HCT116 (cell line): Measurements from ENCODE around the gene IMMP2L. TPM values are rescaled to one million over a fixed set of nuclear protein-coding genes. Genes with fewer than 3 reads are reported as not detected.

Experiments used
- ATAC-seq: fragments of 200-7000 bp; cut with Tn5 transposase; 2 replicates; pipeline ENCODE4 v1.9.1; 2020; ENCODE audit warnings: mild to moderate bottlenecking, moderate library complexity
- BruUV-seq: library from RNA; stranded (reverse); fragments of 400-500 nt; replicated peaks from 2 replicates; lab custom pipeline; 2021; lab: Mats Ljungman, UMichigan
- CTCF ChIA-PET: fragments of 300-600 bp; sonication (Branson Sonifier 250); formaldehyde crosslinking; loops from one replicate; lab custom pipeline; 2021; ENCODE audit warnings: antibody characterized with exemption; lab: Charles Lee
- POLR2A ChIA-PET: fragments of 300-600, 350-600 bp; sonication (Branson Sonifier 250); formaldehyde crosslinking; loops from one replicate; lab custom pipeline; 2021; ENCODE audit warnings: antibody characterized with exemption; lab: Charles Lee
- RAD21 ChIA-PET, 2 experiments: fragments of 300-600 bp; sonication (Branson Sonifier 250); formaldehyde crosslinking; loops; one replicate each; lab custom pipeline; 2023; ENCODE audit warnings: low total read pairs in 2 of 2; ENCODE audit not compliant: uncharacterized antibody in 2 of 2, unreplicated experiment in 2 of 2, low non-redundant PET in 1 of 2; lab: Charles Lee
- DNase-seq: peaks from one replicate; pipeline ENCODE4 v3.0.0-alpha.2; 2010; ENCODE audit warnings: low read depth, low spot score
- H2AFZ ChIP-seq: fragments of 200-600 bp; shearing (Covaris generic), sonication (generic); 2 replicates; pipeline ENCODE4 v1.6.1; 2017; ENCODE audit warnings: low read depth, mixed run types, mixed read lengths, antibody characterized with exemption, low read length; ENCODE audit not compliant: poor library complexity, severe bottlenecking
- H3K27ac ChIP-seq: 2 replicates; pipeline ENCODE4 v1.5.1; 2012; ENCODE audit warnings: low read depth, low read length
- H3K27me3 ChIP-seq: fragments of 200-600 bp; sonication (generic); 2 replicates; pipeline ENCODE4 v1.6.1; 2016; ENCODE audit warnings: mixed run types, low read length, mixed read lengths; ENCODE audit not compliant: insufficient read depth
- H3K36me3 ChIP-seq, 2 experiments: fragments of 200-500 bp in 1 of 2; fragments of 200-600 bp in 1 of 2; sonication (Bioruptor generic) in 1 of 2; sonication (generic) in 1 of 2; 2 replicates each; pipeline versions ENCODE4 v1.5.1 to v1.6.1; 2014 to 2016; ENCODE audit warnings: low read length in 2 of 2, inconsistent platforms in 1 of 2, mixed read lengths in 1 of 2, mixed run types in 1 of 2; ENCODE audit not compliant: insufficient read depth in 2 of 2, control insufficient read depth in 1 of 2
- H3K4me1 ChIP-seq, 2 experiments: fragments of 200-600 bp in 1 of 2; sonication (generic) in 1 of 2; 2 replicates each; pipeline versions ENCODE4 v1.5.1 to v1.6.1; 2012 to 2017; ENCODE audit warnings: low read length in 2 of 2, inconsistent platforms in 1 of 2, mild to moderate bottlenecking in 1 of 2, mixed read lengths in 1 of 2, mixed run types in 1 of 2, moderate library complexity in 1 of 2; ENCODE audit not compliant: insufficient read depth in 2 of 2, control insufficient read depth in 1 of 2
- H3K4me2 ChIP-seq: fragments of 200-600 bp; sonication (generic); 2 replicates; pipeline ENCODE4 v1.6.1; 2017; ENCODE audit warnings: mixed run types, low read length, mixed read lengths
- H3K4me3 ChIP-seq, 2 experiments: fragments of 200-600 bp in 1 of 2; sonication (generic) in 1 of 2; replicated peaks in 1 of 2; 2 replicates each; pipeline ENCODE4 v1.5.1; 2011 to 2016; ENCODE audit warnings: low read length in 2 of 2, control low read depth in 1 of 2, low read depth in 1 of 2, mild to moderate bottlenecking in 1 of 2, mixed read lengths in 1 of 2, mixed run types in 1 of 2
- H3K79me2 ChIP-seq: fragments of 200-600 bp; sonication (generic); 2 replicates; pipeline ENCODE4 v1.6.1; 2017; ENCODE audit warnings: mild to moderate bottlenecking, mixed run types, low read length, moderate library complexity, mixed read lengths; ENCODE audit not compliant: insufficient read depth
- H3K9ac ChIP-seq: fragments of 200-600 bp; sonication (generic); 2 replicates; pipeline ENCODE4 v1.6.1; 2016; ENCODE audit warnings: low read length, mixed read lengths
- H3K9me2 ChIP-seq: fragments of 200-600 bp; sonication (generic), shearing (Covaris generic); 2 replicates; pipeline ENCODE4 v1.6.1; 2017; ENCODE audit warnings: mixed run types, mild to moderate bottlenecking, moderate library complexity; ENCODE audit not compliant: insufficient read depth
- H3K9me3 ChIP-seq, 2 experiments: fragments of 200-500 bp in 1 of 2; fragments of 200-600 bp in 1 of 2; sonication (Bioruptor generic) in 1 of 2; sonication (generic) in 1 of 2; 2 replicates each; pipeline ENCODE4 v1.6.1; 2014 to 2017; ENCODE audit warnings: low read length in 2 of 2, mixed read lengths in 2 of 2, inconsistent platforms in 1 of 2, low read depth in 1 of 2, mild to moderate bottlenecking in 1 of 2, mixed run types in 1 of 2, moderate library complexity in 1 of 2; ENCODE audit not compliant: control insufficient read depth in 1 of 2, insufficient read depth in 1 of 2
- H4K20me1 ChIP-seq: fragments of 200-600 bp; sonication (generic), shearing (Covaris generic); 2 replicates; pipeline ENCODE4 v1.6.1; 2017; ENCODE audit warnings: mixed run types, mild to moderate bottlenecking, moderate library complexity; ENCODE audit not compliant: insufficient read depth
- CEBPB ChIP-seq: IDR thresholded peaks from 2 replicates; pipeline ENCODE4 v1.6.1; 2012; ENCODE audit warnings: low read depth
- EGR1 ChIP-seq: IDR thresholded peaks from 2 replicates; pipeline ENCODE4 v1.6.1; 2012; ENCODE audit warnings: low read depth
- ELF1 ChIP-seq: IDR thresholded peaks from 2 replicates; pipeline ENCODE4 v1.6.1; 2012; ENCODE audit warnings: low read depth, borderline replicate concordance
- EZH2 ChIP-seq: fragments of 200-600 bp; sonication (generic); IDR thresholded peaks from 2 replicates; pipeline ENCODE4 v1.6.1; 2017; ENCODE audit warnings: antibody characterized with exemption, mixed run types
- EZH2phosphoT487 ChIP-seq: fragments of 200-600 bp; IDR thresholded peaks from 2 replicates; pipeline ENCODE4 v1.6.1; 2018; ENCODE audit warnings: antibody characterized with exemption, borderline replicate concordance
- FOSL1 ChIP-seq: IDR thresholded peaks from 2 replicates; pipeline ENCODE4 v1.6.1; 2012; ENCODE audit warnings: low read depth
- JUND ChIP-seq: IDR thresholded peaks from 2 replicates; pipeline ENCODE4 v1.6.1; 2012
- POLR2A ChIP-seq: IDR thresholded peaks from 2 replicates; pipeline ENCODE4 v1.7.0; 2011; ENCODE audit warnings: borderline replicate concordance; ENCODE audit not compliant: insufficient read depth, insufficient read length; ENCODE audit errors: extremely low read depth
- RAD21 ChIP-seq: IDR thresholded peaks from 2 replicates; pipeline ENCODE4 v1.6.1; 2012; ENCODE audit warnings: low read depth, mild to moderate bottlenecking
- SIN3A ChIP-seq: IDR thresholded peaks from 2 replicates; pipeline ENCODE4 v1.6.1; 2012; ENCODE audit warnings: low read depth
- SP1 ChIP-seq: IDR thresholded peaks from 2 replicates; pipeline ENCODE4 v1.6.1; 2012; ENCODE audit warnings: low read depth
- SRF ChIP-seq: IDR thresholded peaks from 2 replicates; pipeline ENCODE4 v1.6.1; 2012; ENCODE audit warnings: low read depth
- YY1 ChIP-seq: IDR thresholded peaks from 2 replicates; pipeline ENCODE4 v1.6.1; 2011; ENCODE audit warnings: low read length, low read depth, moderate library complexity, mild to moderate bottlenecking; ENCODE audit not compliant: insufficient replicate concordance; ENCODE audit errors: extremely low read depth
- ZFX ChIP-seq: fragments of 450-650 bp; IDR thresholded peaks from 2 replicates; pipeline ENCODE4 v1.6.1; 2017
- ZNF274 ChIP-seq: fragments of 200-500 bp; sonication (Bioruptor generic); IDR thresholded peaks from 2 replicates; pipeline ENCODE4 v1.6.1; 2014; ENCODE audit warnings: mild to moderate bottlenecking, low read depth, low read length, inconsistent platforms
- intact Hi-C: fragments of 100-400 bp; cut with micrococcal nuclease; formaldehyde crosslinking; loops from 2 replicates; pipeline ENCODE4 v1.10.0; 2022
- total RNA-seq: library from RNA; stranded (reverse); gene quantifications from one replicate; pipeline ENCODE4 v1.2.1, GENCODE V29; 2021; ENCODE audit not compliant: unreplicated experiment
- TF ChIP-seq, protein P1 (sequence below): IDR thresholded peaks from 2 replicates; pipeline ENCODE4 v1.6.1; 2011; ENCODE audit warnings: mild to moderate bottlenecking, low read length, moderate library complexity; ENCODE audit not compliant: insufficient replicate concordance; ENCODE audit errors: extremely low read depth
- TF ChIP-seq, protein P2 (sequence below): IDR thresholded peaks from 2 replicates; pipeline ENCODE4 v1.6.1; 2012
- TF ChIP-seq, protein P3 (sequence below): IDR thresholded peaks from 2 replicates; pipeline ENCODE4 v1.6.1; 2012; ENCODE audit warnings: low read depth
- TF ChIP-seq, protein P4 (sequence below), 3 experiments: fragments of 200-600 bp in 1 of 3; sonication (generic) in 1 of 3; IDR thresholded peaks in 2 of 3; conservative IDR thresholded peaks in 1 of 3; 2 replicates each; pipeline ENCODE4 v1.5.1; 2012 to 2017; ENCODE audit warnings: low read depth in 2 of 3, low read length in 2 of 3, antibody characterized with exemption in 1 of 3, borderline replicate concordance in 1 of 3, control low read depth in 1 of 3, mild to moderate bottlenecking in 1 of 3, mixed read lengths in 1 of 3, mixed run types in 1 of 3, moderate library complexity in 1 of 3; ENCODE audit not compliant: insufficient read depth in 1 of 3
- TF ChIP-seq, protein P5 (sequence below): IDR thresholded peaks from 2 replicates; pipeline ENCODE4 v1.6.1; 2012

The IMMP2L gene
- total RNA-seq, 1 experiment from 2014 or later, result 21.1 TPM

DNA sequence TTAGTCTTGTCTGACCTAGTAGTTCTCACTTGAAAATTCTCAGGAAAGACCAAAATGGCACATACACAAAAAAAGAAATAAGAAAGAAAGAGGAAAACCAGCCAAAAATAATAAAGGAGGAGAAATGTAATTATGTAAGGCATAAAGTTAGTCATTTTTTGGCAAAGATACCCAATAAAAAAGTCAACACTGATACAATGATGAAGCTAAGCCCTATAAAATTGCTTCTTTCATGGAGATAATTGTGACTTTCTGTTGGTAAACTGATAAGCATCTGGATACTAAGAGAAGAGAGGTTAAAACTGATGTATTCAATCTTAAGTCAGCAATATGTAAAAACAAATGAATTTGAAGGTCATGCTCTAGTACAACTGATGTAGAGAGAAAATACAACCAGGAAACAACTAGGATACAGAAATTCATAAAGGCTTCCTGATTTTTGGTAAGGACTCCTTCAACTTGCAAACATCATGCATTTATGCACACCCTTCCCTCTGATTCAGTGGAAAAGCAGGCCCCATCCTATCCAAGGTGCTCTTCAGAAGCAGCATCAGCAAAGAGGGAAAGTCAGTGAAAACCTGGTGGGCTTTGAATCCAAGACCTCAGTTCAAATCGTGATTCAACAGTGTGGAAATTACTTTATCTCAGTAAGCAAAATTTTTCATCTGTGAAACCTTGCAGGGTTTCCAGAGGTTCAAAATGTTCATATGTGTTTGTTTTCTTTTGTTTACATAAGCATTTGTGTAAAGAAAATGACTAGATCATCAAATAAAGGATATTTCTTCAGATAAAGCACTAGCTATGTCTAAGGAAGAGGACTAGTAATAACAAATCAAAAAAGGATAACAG lies 32.6 kb downstream of the IMMP2L start:
- H3K4me1 ChIP-seq, result no peaks in the 10 kb centered on the region
- no peak overlapping the region for H3K4me3 ChIP-seq
- H3K79me2 ChIP-seq, result no peaks in the 10 kb centered on the region
- DNase-seq (no peak), ATAC-seq (no peak)
- POLR2A ChIA-PET, result no interaction called here
- BruUV-seq, result no TSS peak
- H3K27me3 ChIP-seq, result no peaks in the 10 kb centered on the region
- no peak overlapping the region for H3K4me2 ChIP-seq
- H2AFZ ChIP-seq, result no peak overlapping the region
- CTCF ChIA-PET, result no interaction called here
- intact Hi-C loops, result no loop called here
- no peaks in the 10 kb centered on the region for H3K9me3 ChIP-seq
- H3K27ac ChIP-seq, result no peak overlapping the region
- no peak for TF ChIP-seq SRF
- TF ChIP-seq, protein P1, sequence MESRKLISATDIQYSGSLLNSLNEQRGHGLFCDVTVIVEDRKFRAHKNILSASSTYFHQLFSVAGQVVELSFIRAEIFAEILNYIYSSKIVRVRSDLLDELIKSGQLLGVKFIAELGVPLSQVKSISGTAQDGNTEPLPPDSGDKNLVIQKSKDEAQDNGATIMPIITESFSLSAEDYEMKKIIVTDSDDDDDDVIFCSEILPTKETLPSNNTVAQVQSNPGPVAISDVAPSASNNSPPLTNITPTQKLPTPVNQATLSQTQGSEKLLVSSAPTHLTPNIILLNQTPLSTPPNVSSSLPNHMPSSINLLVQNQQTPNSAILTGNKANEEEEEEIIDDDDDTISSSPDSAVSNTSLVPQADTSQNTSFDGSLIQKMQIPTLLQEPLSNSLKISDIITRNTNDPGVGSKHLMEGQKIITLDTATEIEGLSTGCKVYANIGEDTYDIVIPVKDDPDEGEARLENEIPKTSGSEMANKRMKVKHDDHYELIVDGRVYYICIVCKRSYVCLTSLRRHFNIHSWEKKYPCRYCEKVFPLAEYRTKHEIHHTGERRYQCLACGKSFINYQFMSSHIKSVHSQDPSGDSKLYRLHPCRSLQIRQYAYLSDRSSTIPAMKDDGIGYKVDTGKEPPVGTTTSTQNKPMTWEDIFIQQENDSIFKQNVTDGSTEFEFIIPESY, result no peak
- TF ChIP-seq, protein P2, sequence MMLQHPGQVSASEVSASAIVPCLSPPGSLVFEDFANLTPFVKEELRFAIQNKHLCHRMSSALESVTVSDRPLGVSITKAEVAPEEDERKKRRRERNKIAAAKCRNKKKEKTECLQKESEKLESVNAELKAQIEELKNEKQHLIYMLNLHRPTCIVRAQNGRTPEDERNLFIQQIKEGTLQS, result no peak
- TF ChIP-seq SIN3A, result no peak
- TF ChIP-seq CEBPB, result no peak
- TF ChIP-seq, protein P3, sequence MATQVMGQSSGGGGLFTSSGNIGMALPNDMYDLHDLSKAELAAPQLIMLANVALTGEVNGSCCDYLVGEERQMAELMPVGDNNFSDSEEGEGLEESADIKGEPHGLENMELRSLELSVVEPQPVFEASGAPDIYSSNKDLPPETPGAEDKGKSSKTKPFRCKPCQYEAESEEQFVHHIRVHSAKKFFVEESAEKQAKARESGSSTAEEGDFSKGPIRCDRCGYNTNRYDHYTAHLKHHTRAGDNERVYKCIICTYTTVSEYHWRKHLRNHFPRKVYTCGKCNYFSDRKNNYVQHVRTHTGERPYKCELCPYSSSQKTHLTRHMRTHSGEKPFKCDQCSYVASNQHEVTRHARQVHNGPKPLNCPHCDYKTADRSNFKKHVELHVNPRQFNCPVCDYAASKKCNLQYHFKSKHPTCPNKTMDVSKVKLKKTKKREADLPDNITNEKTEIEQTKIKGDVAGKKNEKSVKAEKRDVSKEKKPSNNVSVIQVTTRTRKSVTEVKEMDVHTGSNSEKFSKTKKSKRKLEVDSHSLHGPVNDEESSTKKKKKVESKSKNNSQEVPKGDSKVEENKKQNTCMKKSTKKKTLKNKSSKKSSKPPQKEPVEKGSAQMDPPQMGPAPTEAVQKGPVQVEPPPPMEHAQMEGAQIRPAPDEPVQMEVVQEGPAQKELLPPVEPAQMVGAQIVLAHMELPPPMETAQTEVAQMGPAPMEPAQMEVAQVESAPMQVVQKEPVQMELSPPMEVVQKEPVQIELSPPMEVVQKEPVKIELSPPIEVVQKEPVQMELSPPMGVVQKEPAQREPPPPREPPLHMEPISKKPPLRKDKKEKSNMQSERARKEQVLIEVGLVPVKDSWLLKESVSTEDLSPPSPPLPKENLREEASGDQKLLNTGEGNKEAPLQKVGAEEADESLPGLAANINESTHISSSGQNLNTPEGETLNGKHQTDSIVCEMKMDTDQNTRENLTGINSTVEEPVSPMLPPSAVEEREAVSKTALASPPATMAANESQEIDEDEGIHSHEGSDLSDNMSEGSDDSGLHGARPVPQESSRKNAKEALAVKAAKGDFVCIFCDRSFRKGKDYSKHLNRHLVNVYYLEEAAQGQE, result no peak
- TF ChIP-seq, protein P4, sequence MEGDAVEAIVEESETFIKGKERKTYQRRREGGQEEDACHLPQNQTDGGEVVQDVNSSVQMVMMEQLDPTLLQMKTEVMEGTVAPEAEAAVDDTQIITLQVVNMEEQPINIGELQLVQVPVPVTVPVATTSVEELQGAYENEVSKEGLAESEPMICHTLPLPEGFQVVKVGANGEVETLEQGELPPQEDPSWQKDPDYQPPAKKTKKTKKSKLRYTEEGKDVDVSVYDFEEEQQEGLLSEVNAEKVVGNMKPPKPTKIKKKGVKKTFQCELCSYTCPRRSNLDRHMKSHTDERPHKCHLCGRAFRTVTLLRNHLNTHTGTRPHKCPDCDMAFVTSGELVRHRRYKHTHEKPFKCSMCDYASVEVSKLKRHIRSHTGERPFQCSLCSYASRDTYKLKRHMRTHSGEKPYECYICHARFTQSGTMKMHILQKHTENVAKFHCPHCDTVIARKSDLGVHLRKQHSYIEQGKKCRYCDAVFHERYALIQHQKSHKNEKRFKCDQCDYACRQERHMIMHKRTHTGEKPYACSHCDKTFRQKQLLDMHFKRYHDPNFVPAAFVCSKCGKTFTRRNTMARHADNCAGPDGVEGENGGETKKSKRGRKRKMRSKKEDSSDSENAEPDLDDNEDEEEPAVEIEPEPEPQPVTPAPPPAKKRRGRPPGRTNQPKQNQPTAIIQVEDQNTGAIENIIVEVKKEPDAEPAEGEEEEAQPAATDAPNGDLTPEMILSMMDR (IDR thresholded peaks at IDR 0.05 in 2 of 3, conservative IDR thresholded peaks at IDR 0.05 in 1 of 3; ENCODE audit: borderline replicate concordance in 1 of 3, insufficient read depth in 1 of 3, low read depth in 2 of 3, low read length in 2 of 3), result no peak
- no peak for TF ChIP-seq EZH2
- TF ChIP-seq, protein P5, sequence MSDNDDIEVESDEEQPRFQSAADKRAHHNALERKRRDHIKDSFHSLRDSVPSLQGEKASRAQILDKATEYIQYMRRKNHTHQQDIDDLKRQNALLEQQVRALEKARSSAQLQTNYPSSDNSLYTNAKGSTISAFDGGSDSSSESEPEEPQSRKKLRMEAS, result no peak
- TF ChIP-seq YY1, result no peak
- no peak for TF ChIP-seq ZNF274
- TF ChIP-seq EGR1, result no peak
- no peak for TF ChIP-seq EZH2phosphoT487
- no peak for TF ChIP-seq ELF1
- TF ChIP-seq FOSL1, result no peak
- no peak for TF ChIP-seq POLR2A
- no peak for TF ChIP-seq ZFX
- no peak for TF ChIP-seq RAD21
- TF ChIP-seq JUND, result no peak
- no peak for TF ChIP-seq SP1
- no peaks in the 10 kb centered on the region; the same call in 1 of the 2 replicates for H4K20me1 ChIP-seq
- RAD21 ChIA-PET, result no interaction called here
- H3K9ac ChIP-seq, result no peak overlapping the region
- H3K9me2 ChIP-seq, result no peaks in the 10 kb centered on the region
- H3K36me3 ChIP-seq, result no peaks in the 10 kb centered on the region
